NCI-H2029 treated with DMSO at 0.1 percent for 48 hours (cell line): Measurements from ENCODE around the gene CLCF1.
"Not testable (repeated sequence)": the region's sequence is repeated elsewhere in the genome, so short reads cannot be mapped to it uniquely, and the experiment has no call there.

ENCODE experiments used
- DNase-seq: peaks from one replicate; lab custom pipeline; 2025; lab: John Stamatoyannopoulos, UW

The CLCF1 gene

DNA sequence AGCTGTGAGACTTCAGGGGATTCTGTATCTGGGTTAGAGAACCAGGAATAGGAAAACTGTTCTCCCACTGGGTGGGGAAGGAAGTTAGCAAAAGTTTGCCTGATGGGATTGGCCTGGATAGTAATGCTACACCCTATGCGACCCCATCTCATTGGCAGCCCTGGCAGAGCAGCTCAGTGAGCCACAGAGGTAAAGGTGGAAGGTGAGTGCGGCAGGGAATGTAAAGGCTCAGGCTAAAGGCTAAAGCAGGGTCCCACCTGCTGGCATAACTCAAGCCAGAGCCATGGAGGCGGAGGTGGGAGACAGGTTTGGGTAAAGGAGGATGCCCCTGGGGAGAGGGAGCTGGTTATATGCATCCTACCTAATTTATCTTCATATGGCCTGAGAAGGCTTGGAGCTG lies 51.3 kb downstream of the CLCF1 start:
- no peak for DNase-seq

DNA sequence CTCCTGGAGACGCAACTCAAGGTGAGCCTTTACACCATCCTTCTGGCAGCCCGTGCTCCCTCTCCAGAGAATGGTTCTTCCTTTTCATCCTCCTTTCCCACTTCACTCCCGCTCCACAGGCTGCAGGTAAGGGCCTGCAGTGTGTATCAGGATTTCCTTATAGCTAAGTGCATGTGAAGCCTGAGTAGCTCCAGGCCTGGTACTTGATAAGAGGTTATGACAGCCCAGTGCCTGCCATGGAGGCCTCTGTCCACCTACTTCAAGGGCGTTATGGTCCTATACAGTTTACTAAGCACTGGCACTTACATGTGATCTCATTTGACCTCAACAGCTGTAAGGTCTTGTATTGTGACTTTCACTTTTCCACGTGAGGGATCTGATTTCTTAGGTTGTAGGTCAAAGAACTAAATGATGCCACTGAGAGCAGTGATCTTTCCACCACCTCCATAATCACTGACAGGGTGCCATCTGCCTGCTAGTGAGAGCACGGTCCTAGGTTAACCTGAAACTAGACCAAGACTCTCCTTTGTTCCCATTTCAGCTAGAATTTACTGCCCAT lies 52.0 kb downstream of the CLCF1 start:
- DNase-seq = no peak

DNA sequence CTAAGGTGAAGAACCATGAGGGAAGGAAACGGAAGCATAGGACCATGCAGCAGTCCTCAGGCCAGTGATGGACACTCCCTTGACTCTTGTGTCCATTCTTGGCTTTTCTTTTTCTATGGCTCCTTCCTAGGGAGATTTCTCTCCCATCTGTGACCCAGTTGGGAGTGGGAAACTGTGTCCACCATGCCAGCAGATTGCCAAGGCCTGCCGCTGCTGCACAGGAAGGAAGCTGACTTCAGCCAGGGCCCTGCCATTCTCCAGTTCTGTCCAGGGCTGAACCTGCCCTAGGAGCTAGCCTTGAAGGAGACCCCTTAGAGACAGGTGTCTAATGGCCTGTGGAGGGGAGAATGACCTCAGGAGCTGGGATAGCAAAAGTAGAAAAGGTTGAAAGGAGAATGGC lies 52.7 kb downstream of the CLCF1 start:
- no peak for DNase-seq

DNA sequence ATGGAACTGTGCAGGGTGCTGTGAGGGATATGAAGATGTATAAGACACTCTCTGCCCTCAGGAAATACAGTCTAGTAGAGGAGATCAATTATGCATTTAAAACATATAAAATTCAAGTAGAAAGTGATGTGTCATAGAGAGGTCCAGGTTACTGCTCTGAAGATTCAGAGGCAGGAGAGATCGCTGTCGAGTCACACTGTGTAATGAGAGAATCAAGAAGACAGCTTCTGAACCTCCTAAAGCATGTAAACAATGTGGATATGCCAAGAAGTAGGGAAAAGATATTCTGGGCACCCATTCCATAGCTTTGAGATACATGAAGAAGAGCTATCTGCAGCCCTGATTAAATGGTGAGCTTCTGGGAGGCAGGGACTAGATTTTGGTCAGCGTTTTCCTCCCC lies 53.4 kb downstream of the CLCF1 start:
- DNase-seq = no peak

DNA sequence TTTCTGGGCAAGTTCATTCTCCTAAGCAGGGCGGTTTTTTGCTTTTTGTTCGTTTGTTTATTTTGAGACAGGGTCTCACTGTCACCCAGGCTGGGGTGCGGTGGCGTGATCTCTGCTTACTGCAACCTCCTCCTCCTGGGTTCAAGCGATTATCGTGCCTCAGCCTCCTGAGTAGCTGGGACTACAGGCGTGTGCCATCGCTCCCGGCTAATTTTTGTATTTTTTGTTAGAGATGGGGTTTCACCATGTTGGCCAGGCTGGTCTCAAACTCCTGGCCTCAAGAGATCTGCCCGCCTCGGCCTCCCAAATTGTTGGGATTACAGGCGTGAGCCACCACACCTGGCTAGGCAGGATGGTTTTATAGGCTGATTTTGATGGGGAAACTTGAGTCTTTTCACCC lies 54.5 kb downstream of the CLCF1 start:
- DNase-seq = not testable (repeated sequence)

DNA sequence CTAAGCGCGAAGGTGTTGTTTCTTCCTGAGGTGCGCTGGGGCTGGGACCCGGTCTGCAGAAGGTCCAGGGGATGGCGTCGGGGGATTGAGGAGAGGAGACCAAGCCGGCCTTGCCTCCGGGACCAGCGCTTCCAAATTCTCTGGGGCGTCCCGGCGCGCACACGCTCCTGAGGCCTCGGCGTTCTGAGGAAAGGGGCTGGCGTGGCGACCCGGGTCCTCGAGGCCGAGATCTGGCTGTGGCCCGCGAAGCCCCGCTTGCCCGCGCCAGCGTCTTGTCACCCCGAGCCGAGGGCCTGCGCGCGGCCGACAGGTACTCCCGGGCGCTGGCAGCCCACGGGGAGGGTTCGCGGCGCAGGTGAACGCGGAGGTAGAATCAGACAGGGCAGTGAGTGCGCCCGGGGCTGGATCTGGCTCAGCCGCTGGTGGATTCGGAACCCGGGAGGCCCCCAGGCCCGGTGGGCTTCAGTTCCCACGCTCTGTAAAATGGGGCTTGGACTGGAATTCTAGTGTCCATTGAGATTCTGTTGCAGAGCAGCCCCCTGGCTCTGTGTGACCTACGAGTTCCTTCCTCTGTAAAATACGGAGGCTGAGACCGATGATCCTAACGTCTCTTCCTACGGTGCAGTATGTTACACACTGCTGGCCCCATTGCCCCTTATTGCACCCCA lies 55.4 kb downstream of the CLCF1 start:
- DNase-seq = no peak

DNA sequence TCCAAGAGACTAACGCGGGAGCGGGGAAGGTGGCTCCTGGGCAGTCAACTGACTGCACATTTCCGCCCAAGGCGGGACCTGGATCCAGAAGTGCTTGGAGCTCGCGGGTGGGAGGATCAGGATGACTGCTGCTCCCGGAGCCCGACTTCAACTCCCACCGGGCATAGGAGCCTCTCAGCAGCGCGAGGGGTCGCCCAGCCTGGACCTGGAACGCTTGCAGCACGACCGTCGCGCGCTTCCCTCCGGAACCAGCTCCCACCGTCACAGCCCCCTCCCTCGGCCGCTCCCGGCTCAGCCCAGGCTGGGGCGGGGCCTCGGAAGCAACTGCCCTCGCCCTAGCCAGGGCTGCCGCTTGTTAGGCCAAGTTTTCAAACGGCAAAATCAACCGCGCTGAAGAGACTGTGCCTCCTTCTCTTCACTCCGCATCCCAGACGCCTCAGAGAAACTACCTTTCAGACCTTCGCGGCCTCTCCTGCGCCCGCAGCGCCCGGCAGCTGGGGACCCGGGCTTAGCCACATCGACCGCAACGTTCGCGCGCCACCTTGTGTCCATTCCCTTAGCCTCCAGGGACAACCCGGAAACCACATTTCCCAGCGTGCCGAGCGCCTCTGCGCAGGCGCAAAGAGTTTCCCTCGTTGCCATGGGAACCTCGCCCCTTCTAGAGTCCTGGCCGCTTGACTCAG lies 56.1 kb downstream of the CLCF1 start:
- DNase-seq = peak; percentile 91

DNA sequence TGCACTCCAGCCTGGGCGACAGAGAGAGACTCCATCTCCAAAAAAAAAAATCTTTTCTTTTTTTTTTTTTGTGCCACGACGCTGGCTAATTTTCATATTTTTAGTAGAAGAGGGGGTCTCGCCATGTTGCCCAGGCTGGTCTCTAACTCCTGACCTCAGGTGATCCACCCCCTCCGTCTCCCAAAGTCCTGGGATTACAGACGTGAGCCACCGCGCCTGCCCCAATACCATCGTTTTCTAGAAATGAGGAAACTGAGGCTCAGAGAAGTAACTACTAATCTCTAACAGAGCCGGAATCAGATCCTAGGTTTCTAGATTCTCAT lies 56.6 kb downstream of the CLCF1 start:
- DNase-seq = no peak

DNA sequence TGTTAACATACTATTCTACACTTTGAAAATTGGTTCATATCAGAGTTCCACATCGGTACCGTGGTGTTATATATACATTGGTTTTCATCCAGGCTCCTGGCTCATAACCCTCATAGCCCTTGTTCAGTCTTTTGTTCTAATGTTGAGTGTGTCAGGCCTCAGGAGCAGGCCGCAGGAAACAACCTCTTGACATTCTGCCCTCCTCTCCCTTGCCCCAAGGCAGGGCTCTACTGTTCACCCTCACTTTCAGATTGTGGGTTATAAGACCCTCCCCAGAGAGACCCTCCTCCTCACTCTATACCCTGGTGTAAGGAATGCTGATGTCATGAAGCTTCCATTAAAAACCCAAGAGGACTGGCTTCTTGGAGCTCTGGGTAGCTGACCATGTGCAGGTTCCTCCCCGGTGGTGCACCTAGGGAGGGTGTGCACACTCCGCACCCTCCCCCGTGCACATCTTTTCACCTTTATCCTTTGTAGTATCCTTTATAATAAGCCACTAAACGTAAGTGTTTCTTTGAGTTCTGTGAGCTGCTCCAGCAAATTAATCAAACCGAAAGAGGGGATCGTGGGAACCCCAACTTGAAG lies 58.0 kb downstream of the CLCF1 start:
- peak; percentile 24 for DNase-seq

DNA sequence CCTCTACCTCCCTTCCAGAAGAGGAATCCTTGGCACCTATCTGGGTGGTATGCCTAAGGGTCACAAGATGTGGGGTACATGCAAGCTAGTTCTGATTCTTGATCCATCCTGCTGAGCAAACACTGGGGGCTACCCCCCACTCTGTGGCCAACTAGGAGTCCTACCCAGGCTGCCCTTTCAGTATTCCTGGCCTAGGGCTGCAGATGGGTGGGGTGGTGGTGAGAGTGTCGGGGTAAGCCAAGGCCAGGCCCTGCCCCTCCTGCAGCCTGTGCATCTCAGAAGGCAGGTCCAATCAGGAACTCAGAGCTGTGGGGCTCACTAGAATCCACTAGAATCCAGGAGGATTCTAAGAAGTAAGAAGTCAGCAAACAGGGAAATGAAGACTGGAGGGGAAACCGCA lies 59.2 kb downstream of the CLCF1 start:
- no peak for DNase-seq
